Gastroesophageal sphincter (tissue), 4 donors: Measurements from ENCODE around the gene COLEC11. TPM values are rescaled to one million over a fixed set of nuclear protein-coding genes. Genes with fewer than 3 reads are reported as not detected.

ENCODE experiments used
- ATAC-seq: fragments of 150-250 bp; one replicate; pipeline ENCODE4 v1.9.1; 2016; ENCODE audit warnings: mild to moderate bottlenecking, moderate library complexity
- H3K27ac ChIP-seq, 4 donors: fragments of 200-600 bp; sonication (generic) in 3 of 4; 1 replicate in 3 of 4; 2 replicates in 1 of 4; pipeline ENCODE4 v1.5.1; 2016 to 2019
- H3K27me3 ChIP-seq: fragments of 200-600 bp; sonication (generic); one replicate; pipeline ENCODE4 v1.5.1; 2019
- H3K36me3 ChIP-seq, 2 donors: fragments of 200-600 bp; sonication (generic); one replicate each; pipeline ENCODE4 v1.5.1; 2019; ENCODE audit warnings: control low read depth in 1 of 2
- H3K4me1 ChIP-seq, 3 donors: fragments of 200-600 bp; sonication (generic); 1 replicate in 2 of 3; 2 replicates in 1 of 3; pipeline ENCODE4 v1.5.1; 2016 to 2019; ENCODE audit warnings: control low read depth in 2 of 3
- H3K4me3 ChIP-seq, 2 donors: fragments of 200-600 bp; sonication (generic); one replicate each; pipeline ENCODE4 v1.5.1; 2019; ENCODE audit warnings: mild to moderate bottlenecking in 1 of 2, moderate library complexity in 1 of 2
- H3K9me3 ChIP-seq, 3 donors: fragments of 200-600 bp; sonication (generic); one replicate each; pipeline ENCODE4 v1.5.1; 2017 to 2019; ENCODE audit warnings: control low read depth in 2 of 3
- CTCF ChIP-seq, 4 experiments: fragments of 200-600 bp in 2 of 4; fragments of 450-650 bp in 2 of 4; sonication (generic) in 1 of 4; IDR thresholded peaks; one replicate each; pipeline ENCODE4 v1.5.1; 2017 to 2019; ENCODE audit warnings: antibody characterized with exemption in 4 of 4, mild to moderate bottlenecking in 2 of 4, moderate library complexity in 2 of 4
- EP300 ChIP-seq: sonication (generic); formaldehyde crosslinking; IDR thresholded peaks from one replicate; pipeline ENCODE4 v1.6.1; 2017; ENCODE audit warnings: antibody characterized with exemption, mild to moderate bottlenecking
- POLR2A ChIP-seq, 2 donors: fragments of 450-650 bp; IDR thresholded peaks; one replicate each; pipeline ENCODE4 v1.6.1; 2017; ENCODE audit warnings: antibody characterized with exemption in 2 of 2, mild to moderate bottlenecking in 2 of 2, moderate library complexity in 1 of 2
- POLR2AphosphoS5 ChIP-seq: sonication (generic); formaldehyde crosslinking; IDR thresholded peaks from one replicate; pipeline ENCODE4 v1.6.1; 2017; ENCODE audit warnings: antibody characterized with exemption
- whole genome bisulfite sequencing, 2 donors: methylation state at CpG; one replicate each; pipeline ENCODE4 v1.1.5; 2018; ENCODE audit warnings: low coverage in 1 of 2; 5-methylcytosine and 5-hydroxymethylcytosine counted together
- total RNA-seq, 4 donors: library from RNA; depleted of rRNA; stranded (reverse); fragments of >200 nt; gene quantifications; one replicate each; pipeline ENCODE4 v1.1.0, GENCODE V29; 2016

COLEC11 gene
- total RNA-seq, 4 donors from 2014 or later = 0.57 to 5.0 (median 3.1) TPM

GRCh38 chr2:3624059-3624794, 29.3 kb downstream of the COLEC11 start:
- Histone ChIP-seq H3K4me1 (peaks cover 0 to 27% (median 0%) of the 10 kb centered on the region in 3 donors), H3K9me3 (peaks cover 0 to 19% (median 0%) of the 10 kb centered on the region in 3 donors), H3K27me3 (no peaks in the 10 kb centered on the region), H3K27ac (no peak overlapping the region), H3K4me3 (no peak overlapping the region), H3K36me3 (no peaks in the 10 kb centered on the region)
- no peak for ATAC-seq
- TF ChIP-seq CTCF (IDR thresholded peaks at IDR 0.05) (no peak), POLR2AphosphoS5 (no peak), EP300 (no peak), POLR2A (IDR thresholded peaks at IDR 0.05) (no peak)
- 80% methylated on average over 2 of the region's 4 CpGs; no CpG with 5 or more reads in 1 of the 2 donors for WGBS, 2 donors

DNA sequence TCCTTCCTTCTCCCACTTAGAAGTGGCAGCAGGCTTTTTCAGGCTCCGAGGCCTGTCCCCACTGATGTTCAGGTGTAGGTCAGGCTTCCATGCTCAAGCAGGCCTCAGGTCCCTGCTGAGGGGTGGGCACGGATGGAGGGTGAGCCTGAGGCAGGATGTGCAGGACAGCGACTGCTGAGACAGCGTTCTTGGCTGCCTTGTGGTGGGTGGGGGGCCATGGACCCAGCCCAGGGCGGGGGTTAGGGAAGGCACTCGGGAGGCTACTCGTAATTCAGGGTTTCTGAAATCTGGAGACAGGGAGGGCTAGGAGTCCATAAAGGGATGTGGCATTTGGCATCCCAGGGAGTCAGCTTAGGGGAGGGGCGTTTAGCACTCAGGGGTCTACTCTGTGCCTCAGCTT, 30.3 kb downstream of the COLEC11 start:
- H3K27ac ChIP-seq = no peak overlapping the region
- no peak for TF ChIP-seq POLR2AphosphoS5
- no peak for TF ChIP-seq CTCF (IDR thresholded peaks at IDR 0.05)
- TF ChIP-seq EP300 = no peak
- no peak for TF ChIP-seq POLR2A (IDR thresholded peaks at IDR 0.05)
- no peaks in the 10 kb centered on the region for H3K27me3 ChIP-seq
- no peak for ATAC-seq
- peaks cover 0 to 36% (median 0%) of the 10 kb centered on the region in 3 donors for H3K4me1 ChIP-seq
- 96% methylated on average over 3 of the region's 8 CpGs; no CpG with 5 or more reads in 1 of the 2 donors for WGBS, 2 donors
- H3K36me3 ChIP-seq = no peaks in the 10 kb centered on the region
- peaks cover 0 to 19% (median 0%) of the 10 kb centered on the region in 3 donors for H3K9me3 ChIP-seq
- no peak overlapping the region for H3K4me3 ChIP-seq

DNA sequence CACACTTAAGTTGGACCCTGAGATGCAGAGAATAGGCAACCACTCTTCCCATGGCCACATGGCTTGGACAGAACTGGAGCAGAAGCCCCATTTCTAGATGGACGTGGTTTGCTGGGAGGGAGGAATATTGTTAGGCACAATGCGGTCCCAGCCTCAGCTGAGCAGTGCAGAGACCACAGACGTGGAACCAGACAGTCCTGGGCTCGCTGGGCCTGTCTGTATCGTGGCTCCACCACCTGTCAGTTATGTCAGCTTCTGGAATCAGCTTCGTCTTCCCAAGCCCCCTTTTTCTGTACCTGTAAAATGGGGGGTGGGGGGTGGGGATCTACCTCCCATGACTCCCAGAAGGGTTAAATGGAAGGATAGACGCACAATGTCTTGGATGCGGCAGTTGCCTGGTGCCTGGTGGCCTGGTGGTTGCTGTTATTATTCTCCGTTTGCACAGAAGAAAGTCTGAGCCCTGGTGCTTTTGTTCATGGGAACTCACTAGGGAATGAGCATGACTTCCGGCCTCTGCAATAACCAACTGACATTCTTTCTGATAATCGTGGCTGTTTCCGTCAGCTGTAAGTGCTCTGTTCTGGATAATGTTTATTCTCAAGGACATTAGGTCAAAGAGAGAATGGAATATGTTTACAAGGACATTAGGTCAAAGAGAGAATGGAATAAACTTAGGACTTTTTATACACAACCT, 31.4 kb downstream of the COLEC11 start:
- Histone ChIP-seq H3K27ac (peak overlapping the region in 3 of 4 donors; percentile 46 to 53 (median 49)), H3K27me3 (no peaks in the 10 kb centered on the region), H3K9me3 (peaks cover 0 to 19% (median 0%) of the 10 kb centered on the region in 3 donors), H3K36me3 (no peaks in the 10 kb centered on the region), H3K4me1 (peaks cover 0 to 45% (median 0%) of the 10 kb centered on the region in 3 donors), H3K4me3 (no peak overlapping the region)
- 20 to 32% methylated on average over 5 to 6 of the region's 12 CpGs for WGBS, 2 donors
- ATAC-seq = peak; percentile 41
- TF ChIP-seq POLR2A (IDR thresholded peaks at IDR 0.05) = no peak
- peak; percentile 41 for TF ChIP-seq POLR2AphosphoS5

- peaks cover 0 to 45% (median 0%) of the 10 kb centered on the region in 3 donors for H3K4me1 ChIP-seq
- no peak overlapping the region for H3K4me3 ChIP-seq
- H3K36me3 ChIP-seq = no peaks in the 10 kb centered on the region
- H3K9me3 ChIP-seq = peaks cover 0 to 19% (median 0%) of the 10 kb centered on the region in 3 donors
- H3K27me3 ChIP-seq = no peaks in the 10 kb centered on the region
- no peak for TF ChIP-seq EP300
- no peak for TF ChIP-seq POLR2AphosphoS5
- no peak for TF ChIP-seq CTCF (IDR thresholded peaks at IDR 0.05)
- no peak for TF ChIP-seq POLR2A (IDR thresholded peaks at IDR 0.05)
- H3K27ac ChIP-seq = peak overlapping the region in 3 of 4 donors; percentile 39 to 53 (median 46)
- no peak for ATAC-seq
- 60 to 67% methylated on average over 7 to 9 of the region's 25 CpGs for WGBS, 2 donors
Measured at GRCh38 chr2:3626812-3627499, 32.0 kb downstream of the COLEC11 start.

GRCh38 chr2:3627500-3628100, 32.7 kb downstream of the COLEC11 start:
- Histone ChIP-seq H3K4me3 (no peak overlapping the region), H3K27me3 (no peaks in the 10 kb centered on the region), H3K27ac (no peak overlapping the region), H3K36me3 (no peaks in the 10 kb centered on the region), H3K4me1 (peaks cover 0 to 45% (median 0%) of the 10 kb centered on the region in 3 donors), H3K9me3 (peaks cover 0 to 19% (median 0%) of the 10 kb centered on the region in 3 donors)
- no peak for TF ChIP-seq POLR2AphosphoS5
- no peak for TF ChIP-seq EP300
- no peak for TF ChIP-seq POLR2A (IDR thresholded peaks at IDR 0.05)
- TF ChIP-seq CTCF (IDR thresholded peaks at IDR 0.05) = no peak
- ATAC-seq = no peak
- WGBS, 2 donors = 85 to 88% methylated on average over 11 to 15 of the region's 21 CpGs
